Measurements from ENCODE around the gene FCGR3A.
"Not testable (repeated sequence)": the region's sequence is repeated elsewhere in the genome, so short reads cannot be mapped to it uniquely, and the experiment has no call there.

DNA sequence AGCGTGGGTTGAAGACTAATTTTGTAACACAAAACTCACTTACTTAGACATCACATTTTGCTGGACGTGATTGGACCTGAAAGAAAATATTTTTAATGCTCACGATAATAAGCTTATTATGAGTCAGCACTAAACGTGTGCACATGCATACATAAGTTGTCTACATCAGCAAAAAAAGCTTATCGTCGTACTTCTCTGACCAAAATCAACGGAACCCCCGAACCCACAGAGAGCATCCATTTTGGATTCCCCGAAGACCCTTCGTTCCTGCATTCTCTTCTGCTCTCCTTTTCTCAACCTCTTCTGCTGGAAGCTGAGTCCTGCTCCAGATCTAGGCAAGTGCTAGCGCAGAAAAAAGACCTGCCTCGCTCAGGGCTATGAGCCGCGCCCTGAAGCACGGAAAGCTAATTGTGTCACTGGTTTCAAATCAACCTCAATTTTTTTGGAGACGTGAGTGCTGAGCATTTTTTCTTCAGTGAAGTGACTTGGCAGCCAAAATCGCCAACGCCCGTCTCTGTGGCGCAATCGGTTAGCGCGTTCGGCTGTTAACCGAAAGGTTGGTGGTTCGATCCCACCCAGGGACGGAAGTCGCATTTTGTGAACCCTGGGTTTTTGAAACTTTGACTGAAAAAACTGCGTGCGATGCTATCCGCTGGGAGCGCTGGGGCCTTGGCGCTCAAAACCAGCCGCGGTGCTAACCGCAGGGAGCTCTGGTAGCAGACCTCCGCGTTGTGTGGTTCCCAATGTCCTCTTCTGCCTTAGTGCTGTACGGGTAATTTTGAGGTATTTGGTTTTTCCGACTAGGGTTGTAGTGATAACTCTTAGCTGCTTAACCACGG lies 9.7 kb downstream of the FCGR3A start:
- TF ChIP-seq, protein P1, sequence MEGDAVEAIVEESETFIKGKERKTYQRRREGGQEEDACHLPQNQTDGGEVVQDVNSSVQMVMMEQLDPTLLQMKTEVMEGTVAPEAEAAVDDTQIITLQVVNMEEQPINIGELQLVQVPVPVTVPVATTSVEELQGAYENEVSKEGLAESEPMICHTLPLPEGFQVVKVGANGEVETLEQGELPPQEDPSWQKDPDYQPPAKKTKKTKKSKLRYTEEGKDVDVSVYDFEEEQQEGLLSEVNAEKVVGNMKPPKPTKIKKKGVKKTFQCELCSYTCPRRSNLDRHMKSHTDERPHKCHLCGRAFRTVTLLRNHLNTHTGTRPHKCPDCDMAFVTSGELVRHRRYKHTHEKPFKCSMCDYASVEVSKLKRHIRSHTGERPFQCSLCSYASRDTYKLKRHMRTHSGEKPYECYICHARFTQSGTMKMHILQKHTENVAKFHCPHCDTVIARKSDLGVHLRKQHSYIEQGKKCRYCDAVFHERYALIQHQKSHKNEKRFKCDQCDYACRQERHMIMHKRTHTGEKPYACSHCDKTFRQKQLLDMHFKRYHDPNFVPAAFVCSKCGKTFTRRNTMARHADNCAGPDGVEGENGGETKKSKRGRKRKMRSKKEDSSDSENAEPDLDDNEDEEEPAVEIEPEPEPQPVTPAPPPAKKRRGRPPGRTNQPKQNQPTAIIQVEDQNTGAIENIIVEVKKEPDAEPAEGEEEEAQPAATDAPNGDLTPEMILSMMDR (IDR thresholded peaks at IDR 0.05; ENCODE audit: borderline replicate concordance, extremely low read depth, low read length, poor library complexity, severe bottlenecking) = not testable (repeated sequence)
- TF ChIP-seq EZH2 (IDR thresholded peaks at IDR 0.05; ENCODE audit: borderline replicate concordance, low read depth, low read length, severe bottlenecking) = not testable (repeated sequence)

Measured in DND-41 (cell line).